Fibroblast of pulmonary artery (primary cell): Measurements from ENCODE around the gene OR51B4.

Experiments
- DNase-seq: peaks from one replicate; pipeline ENCODE4 v3.0.0-alpha.2; 2010; ENCODE audit warnings: low read depth
- H3K4me3 ChIP-seq: replicated peaks from 2 replicates; pipeline ENCODE4 v1.5.1; 2011; ENCODE audit warnings: low read depth, mild to moderate bottlenecking, control low read depth, low read length, moderate library complexity
- TF ChIP-seq, protein P1 (sequence below): IDR thresholded peaks from 2 replicates; pipeline ENCODE4 v1.5.1; 2011; ENCODE audit warnings: mild to moderate bottlenecking, control low read depth, low read length, inconsistent platforms; ENCODE audit errors: missing control alignments

The OR51B4 gene

DNA sequence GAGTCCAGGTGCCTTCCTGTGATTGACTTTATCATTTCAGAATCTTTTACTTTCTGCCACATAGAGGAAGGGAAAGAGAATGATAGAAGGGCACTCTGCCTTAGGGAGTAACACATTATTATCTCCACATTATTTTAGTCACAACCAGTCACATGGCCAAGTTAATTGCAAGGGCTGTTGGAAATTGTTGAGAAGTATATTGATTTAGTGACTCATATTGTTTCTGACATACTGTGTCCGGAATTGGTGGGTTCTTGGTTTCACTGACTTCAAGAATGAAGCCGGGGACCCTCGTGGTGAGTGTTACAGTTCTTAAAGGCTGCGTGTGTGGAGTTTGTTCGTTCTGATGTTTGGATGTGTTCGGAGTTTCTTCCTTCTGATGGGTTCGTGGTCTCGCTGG, 8.7 kb downstream of the OR51B4 start:
- DNase-seq: no peak
- TF ChIP-seq, protein P1, sequence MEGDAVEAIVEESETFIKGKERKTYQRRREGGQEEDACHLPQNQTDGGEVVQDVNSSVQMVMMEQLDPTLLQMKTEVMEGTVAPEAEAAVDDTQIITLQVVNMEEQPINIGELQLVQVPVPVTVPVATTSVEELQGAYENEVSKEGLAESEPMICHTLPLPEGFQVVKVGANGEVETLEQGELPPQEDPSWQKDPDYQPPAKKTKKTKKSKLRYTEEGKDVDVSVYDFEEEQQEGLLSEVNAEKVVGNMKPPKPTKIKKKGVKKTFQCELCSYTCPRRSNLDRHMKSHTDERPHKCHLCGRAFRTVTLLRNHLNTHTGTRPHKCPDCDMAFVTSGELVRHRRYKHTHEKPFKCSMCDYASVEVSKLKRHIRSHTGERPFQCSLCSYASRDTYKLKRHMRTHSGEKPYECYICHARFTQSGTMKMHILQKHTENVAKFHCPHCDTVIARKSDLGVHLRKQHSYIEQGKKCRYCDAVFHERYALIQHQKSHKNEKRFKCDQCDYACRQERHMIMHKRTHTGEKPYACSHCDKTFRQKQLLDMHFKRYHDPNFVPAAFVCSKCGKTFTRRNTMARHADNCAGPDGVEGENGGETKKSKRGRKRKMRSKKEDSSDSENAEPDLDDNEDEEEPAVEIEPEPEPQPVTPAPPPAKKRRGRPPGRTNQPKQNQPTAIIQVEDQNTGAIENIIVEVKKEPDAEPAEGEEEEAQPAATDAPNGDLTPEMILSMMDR: no peak
- no peak overlapping the region for H3K4me3 ChIP-seq

DNA sequence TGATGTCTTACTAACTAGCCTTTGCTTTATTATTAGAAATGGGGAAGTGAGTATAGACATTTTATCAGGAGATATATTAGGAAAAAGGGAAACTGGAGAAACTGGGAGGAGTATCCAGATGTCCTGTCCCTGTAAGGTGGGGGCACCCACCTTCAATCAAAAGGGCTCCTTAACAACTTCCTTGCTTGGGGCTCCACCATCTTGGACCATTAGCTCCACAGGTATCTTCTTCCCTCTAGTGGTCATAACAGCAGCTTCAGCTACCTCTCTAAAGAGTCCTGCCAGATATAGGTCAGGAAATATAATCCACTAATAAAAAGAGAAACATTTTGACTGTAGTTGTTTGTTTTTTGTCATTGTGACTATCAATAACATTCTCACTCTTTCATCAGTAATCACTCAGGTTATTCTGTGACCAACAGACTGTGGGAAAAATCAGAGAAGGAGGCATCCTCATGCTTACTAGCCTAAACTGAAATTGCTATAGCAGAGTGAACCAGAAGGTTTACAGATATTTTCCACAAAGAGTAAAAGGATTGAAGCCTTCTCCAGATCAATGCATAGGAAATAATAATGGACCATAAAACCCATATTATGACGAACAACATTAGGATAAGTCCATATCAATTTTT, 10.4 kb downstream of the OR51B4 start:
- TF ChIP-seq, protein P1: peak; percentile 85
- H3K4me3 ChIP-seq: no peak overlapping the region
- DNase-seq: peak; percentile 63

DNA sequence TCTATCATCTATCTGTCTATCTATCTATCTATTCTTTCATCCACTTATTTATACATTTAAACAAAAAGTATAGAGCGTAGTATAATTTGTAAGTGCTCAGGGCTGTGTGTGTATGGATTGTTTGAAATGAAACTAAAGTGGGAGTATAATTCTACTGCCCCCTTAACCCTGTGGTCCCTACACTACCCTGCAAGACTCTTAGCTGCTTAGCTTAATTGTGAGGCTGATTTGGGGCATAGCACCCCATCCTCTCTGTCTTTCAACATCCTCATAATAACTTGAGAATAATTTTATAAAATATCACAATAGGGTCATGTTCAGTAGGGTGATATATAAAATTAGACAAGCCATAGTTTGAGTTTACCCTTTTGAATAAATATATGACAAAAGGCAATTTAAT, 11.6 kb downstream of the OR51B4 start:
- TF ChIP-seq, protein P1: no peak
- DNase-seq: no peak
- no peak overlapping the region for H3K4me3 ChIP-seq

DNA sequence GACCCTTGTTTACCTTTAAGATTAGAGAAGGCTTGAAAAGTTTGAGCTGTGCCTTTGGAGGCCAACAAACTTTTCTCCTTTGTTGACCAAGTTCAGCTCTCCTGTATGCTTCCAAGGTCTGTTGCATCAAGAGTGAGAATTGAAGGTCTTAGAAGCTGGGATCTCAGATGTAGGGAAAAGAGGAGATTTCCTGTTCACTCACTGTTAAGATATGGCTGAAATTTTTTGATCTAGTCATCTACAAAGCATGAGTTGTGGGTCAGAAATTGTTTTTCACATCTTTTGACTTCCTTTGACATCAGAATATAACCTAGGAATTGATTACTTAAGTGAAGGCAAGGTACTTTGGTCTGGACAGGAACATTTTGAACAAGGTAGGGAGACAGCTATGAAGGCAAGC, 12.1 kb downstream of the OR51B4 start:
- DNase-seq: peak; percentile 4
- TF ChIP-seq, protein P1: no peak
- no peak overlapping the region for H3K4me3 ChIP-seq

DNA sequence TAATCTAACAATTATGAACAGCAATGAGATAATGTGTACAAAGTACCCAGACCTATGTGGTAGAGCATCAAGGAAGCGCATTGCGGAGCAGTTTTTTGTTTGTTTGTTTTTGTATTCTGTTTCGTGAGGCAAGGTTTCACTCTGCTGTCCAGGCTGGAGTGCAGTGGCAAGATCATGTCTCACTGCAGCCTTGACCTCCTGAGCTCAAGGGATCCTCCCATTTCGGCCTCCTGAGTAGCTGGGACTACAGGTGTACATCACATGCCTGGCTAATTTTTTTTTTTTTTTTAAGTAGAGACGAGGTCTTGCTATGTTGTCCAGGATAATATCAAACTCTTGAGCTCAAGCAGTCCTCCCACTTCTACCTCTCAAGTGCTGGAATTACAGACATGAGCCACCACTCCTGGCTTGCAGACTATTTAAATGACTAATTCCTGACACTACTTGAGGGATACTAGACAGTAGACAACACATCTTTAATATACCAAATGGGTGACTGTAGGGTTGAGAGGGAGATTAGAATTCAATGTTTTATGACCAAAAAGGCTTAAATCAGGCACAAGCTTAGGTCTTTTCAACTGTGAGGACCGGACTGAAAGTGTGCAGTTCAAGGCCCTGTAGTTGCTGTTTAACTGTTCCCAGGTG, 12.7 kb downstream of the OR51B4 start:
- H3K4me3 ChIP-seq: no peak overlapping the region
- DNase-seq: no peak
- TF ChIP-seq, protein P1: no peak

DNA sequence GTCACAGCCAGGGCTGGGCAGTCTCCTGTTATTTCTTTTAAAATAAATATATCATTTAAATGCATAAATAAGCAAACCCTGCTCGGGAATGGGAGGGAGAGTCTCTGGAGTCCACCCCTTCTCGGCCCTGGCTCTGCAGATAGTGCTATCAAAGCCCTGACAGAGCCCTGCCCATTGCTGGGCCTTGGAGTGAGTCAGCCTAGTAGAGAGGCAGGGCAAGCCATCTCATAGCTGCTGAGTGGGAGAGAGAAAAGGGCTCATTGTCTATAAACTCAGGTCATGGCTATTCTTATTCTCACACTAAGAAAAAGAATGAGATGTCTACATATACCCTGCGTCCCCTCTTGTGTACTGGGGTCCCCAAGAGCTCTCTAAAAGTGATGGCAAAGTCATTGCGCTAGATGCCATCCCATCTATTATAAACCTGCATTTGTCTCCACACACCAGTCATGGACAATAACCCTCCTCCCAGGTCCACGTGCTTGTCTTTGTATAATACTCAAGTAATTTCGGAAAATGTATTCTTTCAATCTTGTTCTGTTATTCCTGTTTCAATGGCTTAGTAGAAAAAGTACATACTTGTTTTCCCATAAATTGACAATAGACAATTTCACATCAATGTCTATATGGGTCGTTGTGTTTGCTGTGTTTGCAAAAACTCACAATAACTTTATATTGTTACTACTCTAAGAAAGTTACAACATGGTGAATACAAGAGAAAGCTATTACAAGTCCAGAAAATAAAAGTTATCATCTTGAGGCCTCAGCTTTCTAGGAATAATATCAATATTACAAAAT, 13.4 kb downstream of the OR51B4 start:
- TF ChIP-seq, protein P1: no peak
- DNase-seq: peak; percentile 18
- no peak overlapping the region for H3K4me3 ChIP-seq
